ENCODE data around the gene PILRB. TPM values are rescaled to one million over a fixed set of nuclear protein-coding genes. Genes with fewer than 3 reads are reported as not detected.

PILRB gene
- total and polyA plus RNA-seq, 2 of the 13 experiments (the other 11 are each of a cell fraction or from before 2014, with no cell fraction given) = 16.6 to 33.8 TPM

- no peak for TF ChIP-seq ZNF318 (CRISPR knock-in tag; IDR thresholded peaks at IDR 0.05)
Observed at GRCh38 chr7:100413889-100414288, 56.0 kb downstream of the PILRB start (continued).

GRCh38 chr7:100415448-100415847 lies 57.5 kb downstream of the PILRB start:
- Histone ChIP-seq H3K4me3 (replicated peaks in 1 of 3; ENCODE audit: insufficient read depth in 1 of 3, low read depth in 2 of 3, low read length in 3 of 3) (no peak overlapping the region), H3K4me1 (ENCODE audit: insufficient read depth, low read length) (no peaks in the 10 kb centered on the region), H3K4me2 (ENCODE audit: low read depth, low read length) (no peak overlapping the region), H4K20me1 (ENCODE audit: insufficient read depth, low read length) (no peaks in the 10 kb centered on the region), H3K9ac (ENCODE audit: insufficient read depth, low read depth, low read length) (no peak overlapping the region), H3K36me3 (replicated peaks in 1 of 2; ENCODE audit: control insufficient read depth in 1 of 2, insufficient read depth in 2 of 2, low read length in 2 of 2) (no peaks in the 10 kb centered on the region), H3K79me2 (ENCODE audit: insufficient read depth, low read length) (no peaks in the 10 kb centered on the region), H3K27me3 (ENCODE audit: control insufficient read depth in 1 of 2, insufficient read depth in 2 of 2, low read length in 2 of 2) (no peaks in the 10 kb centered on the region), H3K27ac (ENCODE audit: extremely low read length, insufficient read depth, low read length) (no peak overlapping the region), H3K9me3 (ENCODE audit: low read length) (no peaks in the 10 kb centered on the region), H2AFZ (ENCODE audit: low read length) (no peak overlapping the region)
- no peak for DNase-seq (ENCODE audit: low spot score)
- no TSS peak for BruUV-seq (replicated peaks)
- CTCF ChIA-PET (ENCODE audit: low intra/inter-chr PET ratio, low total read pairs) = no interaction called here
- in situ Hi-C loops (cut with HindIII; ENCODE audit: extremely low pct_ligation_motif_present, low pct_unique_long_range_greater_than_20kb) = no loop called here
- POLR2A ChIA-PET = interaction anchor here (1.4 kb wide), 1 partner anchor 13 kb away, joined by 6 read pairs; the partner anchor contains the start of gene ZCWPW1
- intact Hi-C loops (cut with micrococcal nuclease; ENCODE audit: unreplicated experiment) = no loop called here
- FAIRE-seq = no peak
- TF ChIP-seq ETS1 (CRISPR knock-in tag; IDR thresholded peaks at IDR 0.05) (no peak), HOXA5 (CRISPR knock-in tag; IDR thresholded peaks at IDR 0.05) (no peak), ZBTB33 (CRISPR knock-in tag; IDR thresholded peaks at IDR 0.05) (no peak), ZNF512 (CRISPR knock-in tag; IDR thresholded peaks at IDR 0.05) (no peak), ZEB1 (IDR thresholded peaks at IDR 0.05; ENCODE audit: insufficient replicate concordance, low read depth) (no peak), ZIK1 (CRISPR knock-in tag; IDR thresholded peaks at IDR 0.05; ENCODE audit: borderline replicate concordance, low read depth) (no peak), ZNF460 (CRISPR knock-in tag; IDR thresholded peaks at IDR 0.05; ENCODE audit: borderline replicate concordance) (no peak), EED (CRISPR knock-in tag; IDR thresholded peaks at IDR 0.05) (no peak), MXD4 (CRISPR knock-in tag; IDR thresholded peaks at IDR 0.05) (no peak)
- WGBS (ENCODE audit: low lambda C conversion rate) = 62% methylated on average over 5 of the region's 5 CpGs
- ATAC-seq = no peak
